Measurements from ENCODE around the gene SH2D1B. TPM values are rescaled to one million over a fixed set of nuclear protein-coding genes. Genes with fewer than 3 reads are reported as not detected.
A peak's percentile ranks its signal among the peaks of the same experiment; 100 is the strongest.

The SH2D1B gene
- total RNA-seq, 1 donor from 2014 or later = not detected

- no peak overlapping the region for H3K27ac Mint-ChIP-seq (ENCODE audit: unreplicated experiment)
- H3K27me3 Mint-ChIP-seq (ENCODE audit: low read depth, unreplicated experiment) = peaks cover 9% of the 10 kb centered on the region
- H3K36me3 Mint-ChIP-seq (ENCODE audit: low read depth, unreplicated experiment) = peaks cover 6% of the 10 kb centered on the region
- H3K4me1 Mint-ChIP-seq (ENCODE audit: low read depth, unreplicated experiment) = peaks cover 12% of the 10 kb centered on the region
- Histone ChIP-seq H3K27me3 (ENCODE audit: insufficient read depth, low read length) (peaks cover 4% of the 10 kb centered on the region), H3K4me1 (ENCODE audit: insufficient read depth, low read length) (peaks cover 13% of the 10 kb centered on the region), H3K4me2 (ENCODE audit: low read length) (no peak overlapping the region), H3K79me2 (ENCODE audit: insufficient read depth, low read length) (no peaks in the 10 kb centered on the region), H3K9ac (ENCODE audit: low read length) (no peak overlapping the region), H3K9me3 (ENCODE audit: insufficient read depth, low read depth, low read length) (no peaks in the 10 kb centered on the region), H2AFZ (ENCODE audit: low read depth, low read length) (no peak overlapping the region), H3K36me3 (ENCODE audit: insufficient read depth, low read length) (no peaks in the 10 kb centered on the region), H3K27ac (ENCODE audit: low read depth, low read length) (no peak overlapping the region), H4K20me1 (ENCODE audit: insufficient read depth, low read length) (no peaks in the 10 kb centered on the region), H3K4me3 (ENCODE audit: insufficient read depth, low read depth, low read length) (no peak overlapping the region)
- FAIRE-seq = no peak
- no peak overlapping the region for H3K4me3 Mint-ChIP-seq (ENCODE audit: unreplicated experiment)
- no peak for DNase-seq (ENCODE audit: low read depth)
- H3K9me3 Mint-ChIP-seq (ENCODE audit: unreplicated experiment) = peaks cover 1% of the 10 kb centered on the region
- TF ChIP-seq EZH2 (IDR thresholded peaks at IDR 0.05; ENCODE audit: insufficient read depth, low read length) (no peak), CTCF (IDR thresholded peaks at IDR 0.05; ENCODE audit: insufficient read depth, low read depth, low read length) (no peak)
These were observed 24.5 kb downstream of the SH2D1B start for GRCh38 chr1:162387226-162388082.

- Histone ChIP-seq H3K27ac (ENCODE audit: low read depth, low read length) (no peak overlapping the region), H2AFZ (ENCODE audit: low read depth, low read length) (no peak overlapping the region), H3K9ac (ENCODE audit: low read length) (no peak overlapping the region), H3K4me3 (ENCODE audit: insufficient read depth, low read depth, low read length) (no peak overlapping the region), H3K4me2 (ENCODE audit: low read length) (no peak overlapping the region), H3K9me3 (ENCODE audit: insufficient read depth, low read depth, low read length) (no peaks in the 10 kb centered on the region), H3K36me3 (ENCODE audit: insufficient read depth, low read length) (no peaks in the 10 kb centered on the region), H3K4me1 (ENCODE audit: insufficient read depth, low read length) (peaks cover 13% of the 10 kb centered on the region), H3K79me2 (ENCODE audit: insufficient read depth, low read length) (no peaks in the 10 kb centered on the region), H3K27me3 (ENCODE audit: insufficient read depth, low read length) (peaks cover 4% of the 10 kb centered on the region), H4K20me1 (ENCODE audit: insufficient read depth, low read length) (no peaks in the 10 kb centered on the region)
- Mint-ChIP-seq H3K4me1 (ENCODE audit: low read depth, unreplicated experiment) (peaks cover 12% of the 10 kb centered on the region), H3K9me3 (ENCODE audit: unreplicated experiment) (peaks cover 1% of the 10 kb centered on the region), H3K36me3 (ENCODE audit: low read depth, unreplicated experiment) (peaks cover 6% of the 10 kb centered on the region), H3K27me3 (ENCODE audit: low read depth, unreplicated experiment) (peaks cover 9% of the 10 kb centered on the region), H3K4me3 (ENCODE audit: unreplicated experiment) (peak overlapping the region; percentile 27), H3K27ac (ENCODE audit: unreplicated experiment) (no peak overlapping the region)
- no peak for DNase-seq (ENCODE audit: low read depth)
- FAIRE-seq = no peak
- no peak for TF ChIP-seq CTCF (IDR thresholded peaks at IDR 0.05; ENCODE audit: insufficient read depth, low read depth, low read length)
These were observed 25.4 kb downstream of the SH2D1B start for GRCh38 chr1:162386292-162387225.

All from astrocyte (in vitro differentiated cells and primary cell).